Mammary epithelial cell (primary cell): ENCODE results near the gene ZPLD1.

ENCODE experiments used
- EZH2 ChIP-seq: IDR thresholded peaks from 2 replicates; pipeline ENCODE4 v1.6.1; 2012; ENCODE audit warnings: low read length, inconsistent platforms, borderline replicate concordance
- TF ChIP-seq, protein P1 (sequence below), 2 donors: IDR thresholded peaks in 1 of 2; conservative IDR thresholded peaks in 1 of 2; 2 replicates each; pipeline ENCODE4 v1.5.1; 2011 to 2012; ENCODE audit warnings: inconsistent platforms in 2 of 2, low read length in 2 of 2, mild to moderate bottlenecking in 2 of 2, control low read depth in 1 of 2, low read depth in 1 of 2; ENCODE audit not compliant: insufficient read depth in 1 of 2; ENCODE audit errors: extremely low read depth in 1 of 2

DNA sequence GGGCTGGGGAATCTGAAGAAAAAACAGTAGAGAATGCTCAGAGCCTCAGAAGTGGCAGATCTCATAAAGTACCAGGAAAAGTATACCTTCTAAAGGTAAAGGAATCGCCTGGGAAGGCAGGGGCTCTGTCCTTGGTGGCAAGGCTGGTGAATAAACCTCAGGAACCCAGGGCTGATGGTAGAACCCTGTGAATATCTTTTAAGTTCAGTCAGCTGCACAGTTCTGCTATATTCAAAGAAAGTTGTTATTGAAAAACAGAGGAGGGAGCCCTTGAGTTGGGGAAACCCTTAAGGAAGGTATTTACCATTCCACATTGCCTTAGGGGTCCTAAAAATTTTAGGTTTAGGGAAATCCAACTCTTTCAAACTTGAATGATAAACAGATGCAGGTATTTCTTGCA lies 31.2 kb downstream of the ZPLD1 start:
- TF ChIP-seq, protein P1, sequence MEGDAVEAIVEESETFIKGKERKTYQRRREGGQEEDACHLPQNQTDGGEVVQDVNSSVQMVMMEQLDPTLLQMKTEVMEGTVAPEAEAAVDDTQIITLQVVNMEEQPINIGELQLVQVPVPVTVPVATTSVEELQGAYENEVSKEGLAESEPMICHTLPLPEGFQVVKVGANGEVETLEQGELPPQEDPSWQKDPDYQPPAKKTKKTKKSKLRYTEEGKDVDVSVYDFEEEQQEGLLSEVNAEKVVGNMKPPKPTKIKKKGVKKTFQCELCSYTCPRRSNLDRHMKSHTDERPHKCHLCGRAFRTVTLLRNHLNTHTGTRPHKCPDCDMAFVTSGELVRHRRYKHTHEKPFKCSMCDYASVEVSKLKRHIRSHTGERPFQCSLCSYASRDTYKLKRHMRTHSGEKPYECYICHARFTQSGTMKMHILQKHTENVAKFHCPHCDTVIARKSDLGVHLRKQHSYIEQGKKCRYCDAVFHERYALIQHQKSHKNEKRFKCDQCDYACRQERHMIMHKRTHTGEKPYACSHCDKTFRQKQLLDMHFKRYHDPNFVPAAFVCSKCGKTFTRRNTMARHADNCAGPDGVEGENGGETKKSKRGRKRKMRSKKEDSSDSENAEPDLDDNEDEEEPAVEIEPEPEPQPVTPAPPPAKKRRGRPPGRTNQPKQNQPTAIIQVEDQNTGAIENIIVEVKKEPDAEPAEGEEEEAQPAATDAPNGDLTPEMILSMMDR (conservative IDR thresholded peaks at IDR 0.05 in 1 of 2, IDR thresholded peaks at IDR 0.05 in 1 of 2; ENCODE audit: extremely low read depth in 1 of 2, insufficient read depth in 1 of 2, low read depth in 1 of 2, low read length in 2 of 2): peak in 1 of 2 donors; percentile 38
- no peak for TF ChIP-seq EZH2
